ENCODE results near the gene DDIT3. TPM values are rescaled to one million over a fixed set of nuclear protein-coding genes. Genes with fewer than 3 reads are reported as not detected.

DDIT3 gene
- total RNA-seq, 1 experiment from 2014 or later = 15.6 TPM

DNA sequence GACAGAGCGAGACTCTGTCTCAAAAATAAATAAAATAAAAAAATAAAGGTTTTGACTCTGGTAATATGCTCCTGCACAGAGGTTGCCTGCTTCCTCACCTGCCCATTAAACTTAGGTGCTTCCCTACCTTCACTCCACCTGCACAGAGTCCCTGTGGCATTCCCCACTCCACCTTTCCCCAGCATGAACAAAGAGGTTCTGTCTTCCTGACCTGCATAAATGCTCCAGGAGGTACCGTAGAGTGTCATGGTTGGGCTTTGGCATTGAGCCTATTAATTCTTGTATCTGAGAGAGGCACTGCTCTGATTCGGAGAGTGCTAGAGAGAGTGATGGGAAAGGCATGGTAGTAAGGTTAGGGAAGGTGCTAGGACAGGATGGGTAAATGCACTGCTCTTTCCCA, 46.9 kb downstream of the DDIT3 start:
- Histone ChIP-seq H3K4me2 (no peak overlapping the region), H3K4me3 (no peak overlapping the region), H3K36me3 (ENCODE audit: low read depth) (no peaks in the 10 kb centered on the region), H3K9me2 (ENCODE audit: insufficient read depth) (no peaks in the 10 kb centered on the region), H2AFZ (no peak overlapping the region), H3K27ac (no peak overlapping the region), H3K79me2 (ENCODE audit: low read depth) (no peaks in the 10 kb centered on the region), H3F3A (ENCODE audit: insufficient read depth, low read depth) (no peaks in the 10 kb centered on the region), H3K4me1 (replicated peaks; ENCODE audit: insufficient read depth) (no peaks in the 10 kb centered on the region), H4K20me1 (ENCODE audit: insufficient read depth) (no peaks in the 10 kb centered on the region), H3K27me3 (ENCODE audit: insufficient read depth, low read depth) (peaks cover 71% of the 10 kb centered on the region), H3K9me3 (ENCODE audit: insufficient read depth, low read depth) (no peaks in the 10 kb centered on the region)
- no TSS peak for BruUV-seq (replicated peaks)
- TF ChIP-seq, protein P1, sequence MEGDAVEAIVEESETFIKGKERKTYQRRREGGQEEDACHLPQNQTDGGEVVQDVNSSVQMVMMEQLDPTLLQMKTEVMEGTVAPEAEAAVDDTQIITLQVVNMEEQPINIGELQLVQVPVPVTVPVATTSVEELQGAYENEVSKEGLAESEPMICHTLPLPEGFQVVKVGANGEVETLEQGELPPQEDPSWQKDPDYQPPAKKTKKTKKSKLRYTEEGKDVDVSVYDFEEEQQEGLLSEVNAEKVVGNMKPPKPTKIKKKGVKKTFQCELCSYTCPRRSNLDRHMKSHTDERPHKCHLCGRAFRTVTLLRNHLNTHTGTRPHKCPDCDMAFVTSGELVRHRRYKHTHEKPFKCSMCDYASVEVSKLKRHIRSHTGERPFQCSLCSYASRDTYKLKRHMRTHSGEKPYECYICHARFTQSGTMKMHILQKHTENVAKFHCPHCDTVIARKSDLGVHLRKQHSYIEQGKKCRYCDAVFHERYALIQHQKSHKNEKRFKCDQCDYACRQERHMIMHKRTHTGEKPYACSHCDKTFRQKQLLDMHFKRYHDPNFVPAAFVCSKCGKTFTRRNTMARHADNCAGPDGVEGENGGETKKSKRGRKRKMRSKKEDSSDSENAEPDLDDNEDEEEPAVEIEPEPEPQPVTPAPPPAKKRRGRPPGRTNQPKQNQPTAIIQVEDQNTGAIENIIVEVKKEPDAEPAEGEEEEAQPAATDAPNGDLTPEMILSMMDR (conservative IDR thresholded peaks at IDR 0.05) = no peak
- no peak for TF ChIP-seq EZH2 (IDR thresholded peaks at IDR 0.05; ENCODE audit: low read depth)
- POLR2A ChIA-PET (ENCODE audit: unreplicated experiment) = no interaction called here
- intact Hi-C loops (cut with micrococcal nuclease; ENCODE audit: unreplicated experiment) = no loop called here
- CTCF ChIA-PET = no interaction called here
- DNase-seq = no peak

DNA sequence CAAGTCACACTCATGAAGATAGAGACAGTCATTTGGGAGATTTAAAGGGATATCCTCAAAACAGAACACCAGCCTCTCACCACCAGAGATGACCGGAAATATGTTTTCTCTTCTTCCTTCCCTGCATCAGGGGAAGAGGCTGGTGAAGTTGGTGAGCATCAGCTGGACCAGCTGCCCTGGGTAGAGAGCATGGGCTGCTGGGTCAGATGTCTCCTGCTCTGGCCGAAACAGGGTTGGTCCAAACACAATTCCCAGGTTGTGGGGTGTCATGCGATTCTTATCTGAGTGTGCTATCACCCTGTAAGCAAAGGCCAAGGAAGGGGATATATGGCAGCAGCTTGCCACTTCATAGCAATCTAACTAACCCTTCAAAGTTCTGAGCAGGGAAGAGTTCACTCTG, 47.9 kb downstream of the DDIT3 start:
- TF ChIP-seq, protein P1 (conservative IDR thresholded peaks at IDR 0.05) = no peak
- no peak for TF ChIP-seq EZH2 (IDR thresholded peaks at IDR 0.05; ENCODE audit: low read depth)
- CTCF ChIA-PET = no interaction called here
- BruUV-seq (replicated peaks) = no TSS peak

DNA sequence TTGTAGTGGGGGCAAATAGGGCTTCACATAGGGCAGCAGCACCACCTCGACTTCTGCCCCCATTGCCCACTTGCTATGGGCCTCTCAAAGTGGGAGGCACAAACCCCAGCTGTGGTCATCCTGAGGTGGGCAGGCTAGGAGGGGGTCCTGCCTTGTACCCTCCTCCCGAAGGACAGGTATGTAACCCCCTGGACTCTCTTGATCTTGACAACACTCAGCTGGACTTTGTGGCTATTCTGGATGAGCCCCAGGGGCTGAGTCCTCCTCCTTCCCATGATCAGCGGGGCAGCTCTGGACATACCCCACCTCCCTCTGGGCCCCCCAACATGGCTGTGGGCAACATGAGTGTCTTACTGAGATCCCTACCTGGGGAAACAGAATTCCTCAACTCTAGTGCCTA, 48.7 kb downstream of the DDIT3 start:
- ChIA-PET POLR2A (ENCODE audit: unreplicated experiment) (no interaction called here), CTCF (interaction anchor here (0.6 kb wide), 1 partner anchor 26 kb away, joined by 4 read pairs; no protein-coding TSS in a partner anchor)
- Histone ChIP-seq H3K79me2 (ENCODE audit: low read depth) (no peaks in the 10 kb centered on the region), H4K20me1 (ENCODE audit: insufficient read depth) (no peaks in the 10 kb centered on the region), H2AFZ (no peak overlapping the region), H3K4me1 (replicated peaks; ENCODE audit: insufficient read depth) (no peaks in the 10 kb centered on the region), H3K27ac (no peak overlapping the region), H3K9me3 (ENCODE audit: insufficient read depth, low read depth) (no peaks in the 10 kb centered on the region), H3K4me3 (no peak overlapping the region), H3F3A (ENCODE audit: insufficient read depth, low read depth) (no peaks in the 10 kb centered on the region), H3K9me2 (ENCODE audit: insufficient read depth) (no peaks in the 10 kb centered on the region), H3K4me2 (no peak overlapping the region), H3K27me3 (ENCODE audit: insufficient read depth, low read depth) (peaks cover 85% of the 10 kb centered on the region), H3K36me3 (ENCODE audit: low read depth) (no peaks in the 10 kb centered on the region)
- no peak for TF ChIP-seq EZH2 (IDR thresholded peaks at IDR 0.05; ENCODE audit: low read depth)
- TF ChIP-seq, protein P1 (conservative IDR thresholded peaks at IDR 0.05) = no peak
- intact Hi-C loops (cut with micrococcal nuclease; ENCODE audit: unreplicated experiment) = no loop called here
- BruUV-seq (replicated peaks) = no TSS peak
- DNase-seq = no peak

More for the DNA sequence above, 47.9 kb downstream of the DDIT3 start:
- Histone ChIP-seq H3K36me3 (ENCODE audit: low read depth) (no peaks in the 10 kb centered on the region), H3F3A (ENCODE audit: insufficient read depth, low read depth) (no peaks in the 10 kb centered on the region), H3K79me2 (ENCODE audit: low read depth) (no peaks in the 10 kb centered on the region), H3K27me3 (ENCODE audit: insufficient read depth, low read depth) (peaks cover 77% of the 10 kb centered on the region), H3K4me1 (replicated peaks; ENCODE audit: insufficient read depth) (no peaks in the 10 kb centered on the region), H4K20me1 (ENCODE audit: insufficient read depth) (no peaks in the 10 kb centered on the region), H3K27ac (no peak overlapping the region), H3K9me2 (ENCODE audit: insufficient read depth) (no peaks in the 10 kb centered on the region), H3K9me3 (ENCODE audit: insufficient read depth, low read depth) (no peaks in the 10 kb centered on the region), H3K4me3 (no peak overlapping the region), H3K4me2 (no peak overlapping the region), H2AFZ (no peak overlapping the region)
- DNase-seq = no peak
- POLR2A ChIA-PET (ENCODE audit: unreplicated experiment) = no interaction called here
- intact Hi-C loops (cut with micrococcal nuclease; ENCODE audit: unreplicated experiment) = no loop called here
